GM21717 (cell line): ENCODE results near the gene SLC12A3.

Experiments
- ATAC-seq: cut with Tn5 transposase; IDR thresholded peaks from one replicate; pipeline ENCODE4 v1.9.1; 2021; ENCODE audit warnings: mild to moderate bottlenecking, moderate library complexity; ENCODE audit not compliant: unreplicated experiment

SLC12A3 gene

GRCh38 chr16:56936950-56937349, 71.9 kb downstream of the SLC12A3 start:
- ATAC-seq = no peak

GRCh38 chr16:56938664-56939513, 73.9 kb downstream of the SLC12A3 start:
- ATAC-seq = peak; percentile 47

- no peak for ATAC-seq
Measured at GRCh38 chr16:56939801-56940200, 74.8 kb downstream of the SLC12A3 start.

- ATAC-seq = no peak
Measured at GRCh38 chr16:56941092-56941491, 76.1 kb downstream of the SLC12A3 start.

- no peak for ATAC-seq
Measured at GRCh38 chr16:56941856-56942331, 76.9 kb downstream of the SLC12A3 start.

GRCh38 chr16:56943761-56944375, 78.9 kb downstream of the SLC12A3 start:
- no peak for ATAC-seq

- ATAC-seq = no peak
Measured at GRCh38 chr16:56944954-56945839, 80.2 kb downstream of the SLC12A3 start.

- no peak for ATAC-seq
Measured at GRCh38 chr16:56945847-56946527, 81.0 kb downstream of the SLC12A3 start.

- no peak for ATAC-seq
Measured at GRCh38 chr16:56946767-56947603, 82.0 kb downstream of the SLC12A3 start.

- ATAC-seq = no peak
Measured at GRCh38 chr16:56947604-56947995, 82.6 kb downstream of the SLC12A3 start.

GRCh38 chr16:56948234-56948633, 83.2 kb downstream of the SLC12A3 start:
- no peak for ATAC-seq

GRCh38 chr16:56950051-56950450, 85.0 kb downstream of the SLC12A3 start:
- ATAC-seq = no peak

- ATAC-seq = no peak
Measured at GRCh38 chr16:56950455-56950854, 85.4 kb downstream of the SLC12A3 start.

GRCh38 chr16:56950881-56951771, 86.1 kb downstream of the SLC12A3 start:
- ATAC-seq = peak; percentile 48

- ATAC-seq = no peak
Measured at GRCh38 chr16:56953006-56953405, 88.0 kb downstream of the SLC12A3 start.

- no peak for ATAC-seq
Measured at GRCh38 chr16:56956076-56956475, 91.1 kb downstream of the SLC12A3 start.

- no peak for ATAC-seq
Measured at GRCh38 chr16:56956756-56957155, 91.7 kb downstream of the SLC12A3 start.

GRCh38 chr16:56960681-56961281, 95.8 kb downstream of the SLC12A3 start:
- no peak for ATAC-seq
